ENCODE measurements around the gene DHRS1.
A peak's percentile ranks its signal among the peaks of the same experiment; 100 is the strongest.

The DHRS1 gene

GRCh38 chr14:24310265-24310645 lies 10.7 kb upstream of the DHRS1 start:
- in situ Hi-C loops (cut with MboI; ENCODE audit: low sequenced_read_pairs): no loop called here
- no peak overlapping the region for H3K4me3 ChIP-seq

GRCh38 chr14:24309538-24310264 lies 10.1 kb upstream of the DHRS1 start, which contains the start of gene LTB4R2:
Gene LTB4R2 (plus strand): TSS chr14:24310140. CDS start chr14:24310665, 525 bp downstream.
- H3K4me1 ChIP-seq: no peaks in the 10 kb centered on the region
- no peak for DNase-seq (ENCODE audit: low spot score in 2 of 2)
- H3K9me3 ChIP-seq: no peaks in the 10 kb centered on the region
- H3K27me3 ChIP-seq (ENCODE audit: low read depth): no peaks in the 10 kb centered on the region
- H3K4me3 ChIP-seq: no peak within 1 kb of the TSS
- in situ Hi-C loops (cut with MboI; ENCODE audit: low sequenced_read_pairs): no loop called here
- H3K36me3 ChIP-seq (replicated peaks): peaks cover 35% of the 10 kb centered on the region

More at GRCh38 chr14:24310265-24310645, 10.7 kb upstream of the DHRS1 start:
- Histone ChIP-seq H3K4me1 (no peaks in the 10 kb centered on the region), H3K9me3 (no peaks in the 10 kb centered on the region), H3K27me3 (ENCODE audit: low read depth) (no peaks in the 10 kb centered on the region), H3K36me3 (replicated peaks) (peaks cover 30% of the 10 kb centered on the region)
- DNase-seq (ENCODE audit: low spot score in 2 of 2): no peak

GRCh38 chr14:24308342-24309124 lies 9.0 kb upstream of the DHRS1 start:
- no peak for DNase-seq (ENCODE audit: low spot score in 2 of 2)
- Histone ChIP-seq H3K36me3 (replicated peaks) (peaks cover 47% of the 10 kb centered on the region), H3K9me3 (no peaks in the 10 kb centered on the region), H3K4me3 (no peak overlapping the region), H3K27me3 (ENCODE audit: low read depth) (no peaks in the 10 kb centered on the region), H3K4me1 (no peaks in the 10 kb centered on the region)
- in situ Hi-C loops (cut with MboI; ENCODE audit: low sequenced_read_pairs): no loop called here

- Histone ChIP-seq H3K4me1 (no peaks in the 10 kb centered on the region), H3K9me3 (no peaks in the 10 kb centered on the region), H3K27me3 (ENCODE audit: low read depth) (no peaks in the 10 kb centered on the region), H3K36me3 (replicated peaks) (peaks cover 52% of the 10 kb centered on the region), H3K4me3 (no peak within 1 kb of the TSS)
- peak; percentile 22 to 78 for DNase-seq (ENCODE audit: low spot score in 2 of 2)
- in situ Hi-C loops (cut with MboI; ENCODE audit: low sequenced_read_pairs): no loop called here
These were observed 8.2 kb upstream of the DHRS1 start, which contains the start of gene CIDEB for GRCh38 chr14:24307575-24308341. Gene CIDEB (minus strand): TSS chr14:24307977. CDS start chr14:24307858, 119 bp downstream.

GRCh38 chr14:24307156-24307574 lies 7.6 kb upstream of the DHRS1 start:
- in situ Hi-C loops (cut with MboI; ENCODE audit: low sequenced_read_pairs): no loop called here
- Histone ChIP-seq H3K4me1 (no peaks in the 10 kb centered on the region), H3K36me3 (replicated peaks) (peaks cover 58% of the 10 kb centered on the region), H3K4me3 (no peak overlapping the region), H3K9me3 (no peaks in the 10 kb centered on the region), H3K27me3 (ENCODE audit: low read depth) (no peaks in the 10 kb centered on the region)
- no peak for DNase-seq (ENCODE audit: low spot score in 2 of 2)

- H3K9me3 ChIP-seq: no peaks in the 10 kb centered on the region
- H3K27me3 ChIP-seq (ENCODE audit: low read depth): no peaks in the 10 kb centered on the region
- no peak for DNase-seq (ENCODE audit: low spot score in 2 of 2)
- in situ Hi-C loops (cut with MboI; ENCODE audit: low sequenced_read_pairs): no loop called here
- H3K36me3 ChIP-seq (replicated peaks): peaks cover 57% of the 10 kb centered on the region
- H3K4me1 ChIP-seq: peaks cover 5% of the 10 kb centered on the region
- H3K4me3 ChIP-seq: no peak overlapping the region
These were observed 4.4 kb upstream of the DHRS1 start for GRCh38 chr14:24304019-24304387.

- in situ Hi-C loops (cut with MboI; ENCODE audit: low sequenced_read_pairs): no loop called here
- H3K36me3 ChIP-seq (replicated peaks): peaks cover 48% of the 10 kb centered on the region
- H3K9me3 ChIP-seq: no peaks in the 10 kb centered on the region
- no peaks in the 10 kb centered on the region for H3K27me3 ChIP-seq (ENCODE audit: low read depth)
- peak overlapping the region; percentile 76 for H3K4me3 ChIP-seq
- DNase-seq (ENCODE audit: low spot score in 2 of 2): no peak
- peaks cover 12% of the 10 kb centered on the region for H3K4me1 ChIP-seq
These were observed 873 bp upstream of the DHRS1 start for GRCh38 chr14:24300326-24300980.

- Histone ChIP-seq H3K9me3 (no peaks in the 10 kb centered on the region), H3K27me3 (ENCODE audit: low read depth) (no peaks in the 10 kb centered on the region), H3K4me3 (peak overlapping the region; percentile 76), H3K36me3 (replicated peaks) (peaks cover 33% of the 10 kb centered on the region), H3K4me1 (peaks cover 12% of the 10 kb centered on the region)
- in situ Hi-C loops (cut with MboI; ENCODE audit: low sequenced_read_pairs): loop anchor here (5.0 kb wide), 2 partner anchors 52 to 287 kb away; no protein-coding TSS in a partner anchor
- peak in 1 of 2 experiments; percentile 28 for DNase-seq (ENCODE audit: low spot score in 2 of 2)
These were observed 707 bp downstream of the DHRS1 start for GRCh38 chr14:24298892-24299254.

GRCh38 chr14:24297190-24297964 lies 2.2 kb downstream of the DHRS1 start:
- DNase-seq (ENCODE audit: low spot score in 2 of 2): peak; percentile 34 to 44
- Histone ChIP-seq H3K4me3 (no peak overlapping the region), H3K27me3 (ENCODE audit: low read depth) (no peaks in the 10 kb centered on the region), H3K36me3 (replicated peaks) (peaks cover 21% of the 10 kb centered on the region), H3K4me1 (peaks cover 12% of the 10 kb centered on the region), H3K9me3 (no peaks in the 10 kb centered on the region)
- in situ Hi-C loops (cut with MboI; ENCODE audit: low sequenced_read_pairs): loop anchor here (5.0 kb wide), 2 partner anchors 50 to 285 kb away; no protein-coding TSS in a partner anchor

- H3K36me3 ChIP-seq (replicated peaks): peaks cover 13% of the 10 kb centered on the region
- peak; percentile 31 to 67 for DNase-seq (ENCODE audit: low spot score in 2 of 2)
- no peaks in the 10 kb centered on the region for H3K9me3 ChIP-seq
- H3K27me3 ChIP-seq (ENCODE audit: low read depth): no peaks in the 10 kb centered on the region
- in situ Hi-C loops (cut with MboI; ENCODE audit: low sequenced_read_pairs): loop anchor here (5.0 kb wide), 2 partner anchors 49 to 284 kb away; no protein-coding TSS in a partner anchor
- H3K4me3 ChIP-seq: no peak overlapping the region
- H3K4me1 ChIP-seq: peaks cover 12% of the 10 kb centered on the region
These were observed 3.0 kb downstream of the DHRS1 start for GRCh38 chr14:24296341-24297157.

GRCh38 chr14:24293525-24293924 lies 6.1 kb downstream of the DHRS1 start:
- in situ Hi-C loops (cut with MboI; ENCODE audit: low sequenced_read_pairs): no loop called here
- H3K9me3 ChIP-seq: no peaks in the 10 kb centered on the region
- peaks cover 3% of the 10 kb centered on the region; the same call in 1 of the 2 replicates for H3K4me1 ChIP-seq

More at GRCh38 chr14:24293525-24293924, 6.1 kb downstream of the DHRS1 start:
- Histone ChIP-seq H3K36me3 (replicated peaks) (peaks cover 16% of the 10 kb centered on the region), H3K27me3 (ENCODE audit: low read depth) (no peaks in the 10 kb centered on the region), H3K4me3 (no peak overlapping the region)
- DNase-seq (ENCODE audit: low spot score in 2 of 2): no peak
